ENCODE measurements around the gene ATF6.

DNA sequence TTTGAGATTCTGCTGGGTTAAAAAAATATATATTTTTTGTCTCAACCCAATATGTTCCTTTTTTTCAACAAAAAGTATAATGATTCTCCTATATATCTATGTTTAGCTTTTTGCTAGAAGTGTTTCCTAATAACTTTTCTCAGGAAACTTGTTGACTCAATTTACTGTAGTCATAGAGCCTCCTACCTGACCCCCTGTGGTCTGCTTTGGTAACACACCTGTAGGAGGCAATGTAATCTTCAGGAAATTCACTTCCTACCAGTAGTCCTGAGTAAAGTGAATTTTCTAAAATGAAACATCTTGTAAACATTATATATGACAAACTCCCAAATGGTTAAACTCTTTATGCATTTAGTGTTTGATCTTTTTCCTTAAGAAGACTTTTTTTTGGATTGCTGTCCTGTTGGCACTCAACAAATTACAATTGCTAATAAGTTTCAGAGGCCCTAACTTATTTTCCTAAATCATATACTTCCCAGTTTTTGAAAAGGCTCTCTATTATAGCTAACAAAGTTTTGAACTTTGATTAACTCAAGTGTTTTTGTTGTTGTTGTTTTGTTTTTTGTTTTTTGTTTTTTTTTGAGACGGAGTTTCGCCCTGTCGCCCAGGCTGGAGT lies 139.3 kb downstream of the ATF6 start:
- no peak for TF ChIP-seq POLR2AphosphoS5 (IDR thresholded peaks at IDR 0.05)
- TF ChIP-seq, protein P1, sequence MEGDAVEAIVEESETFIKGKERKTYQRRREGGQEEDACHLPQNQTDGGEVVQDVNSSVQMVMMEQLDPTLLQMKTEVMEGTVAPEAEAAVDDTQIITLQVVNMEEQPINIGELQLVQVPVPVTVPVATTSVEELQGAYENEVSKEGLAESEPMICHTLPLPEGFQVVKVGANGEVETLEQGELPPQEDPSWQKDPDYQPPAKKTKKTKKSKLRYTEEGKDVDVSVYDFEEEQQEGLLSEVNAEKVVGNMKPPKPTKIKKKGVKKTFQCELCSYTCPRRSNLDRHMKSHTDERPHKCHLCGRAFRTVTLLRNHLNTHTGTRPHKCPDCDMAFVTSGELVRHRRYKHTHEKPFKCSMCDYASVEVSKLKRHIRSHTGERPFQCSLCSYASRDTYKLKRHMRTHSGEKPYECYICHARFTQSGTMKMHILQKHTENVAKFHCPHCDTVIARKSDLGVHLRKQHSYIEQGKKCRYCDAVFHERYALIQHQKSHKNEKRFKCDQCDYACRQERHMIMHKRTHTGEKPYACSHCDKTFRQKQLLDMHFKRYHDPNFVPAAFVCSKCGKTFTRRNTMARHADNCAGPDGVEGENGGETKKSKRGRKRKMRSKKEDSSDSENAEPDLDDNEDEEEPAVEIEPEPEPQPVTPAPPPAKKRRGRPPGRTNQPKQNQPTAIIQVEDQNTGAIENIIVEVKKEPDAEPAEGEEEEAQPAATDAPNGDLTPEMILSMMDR (IDR thresholded peaks at IDR 0.05), result peak in 2 of 3 donors; percentile 39 to 49
- TF ChIP-seq POLR2A (IDR thresholded peaks at IDR 0.05), result no peak

All from breast epithelium (tissue), 3 donors.